PFSK-1 (cell line): ENCODE measurements around the gene OSBPL8.

Source experiments
- POLR2AphosphoS5 ChIP-seq: IDR thresholded peaks from 2 replicates; pipeline ENCODE4 v1.6.1; 2012; ENCODE audit warnings: low read depth, mild to moderate bottlenecking, control low read depth, low read length, moderate library complexity
- REST ChIP-seq, 2 experiments: IDR thresholded peaks; 2 replicates each; pipeline versions ENCODE4 v1.6.1 to v1.8.0; 2011 to 2012; ENCODE audit warnings: low read depth in 2 of 2, low read length in 2 of 2, control low read depth in 1 of 2, inconsistent platforms in 1 of 2, mild to moderate bottlenecking in 1 of 2, moderate library complexity in 1 of 2; ENCODE audit not compliant: insufficient read depth in 1 of 2
- TAF1 ChIP-seq: IDR thresholded peaks from 2 replicates; pipeline ENCODE4 v1.6.1; 2012; ENCODE audit warnings: low read length, control low read depth, borderline replicate concordance; ENCODE audit not compliant: insufficient read depth

DNA sequence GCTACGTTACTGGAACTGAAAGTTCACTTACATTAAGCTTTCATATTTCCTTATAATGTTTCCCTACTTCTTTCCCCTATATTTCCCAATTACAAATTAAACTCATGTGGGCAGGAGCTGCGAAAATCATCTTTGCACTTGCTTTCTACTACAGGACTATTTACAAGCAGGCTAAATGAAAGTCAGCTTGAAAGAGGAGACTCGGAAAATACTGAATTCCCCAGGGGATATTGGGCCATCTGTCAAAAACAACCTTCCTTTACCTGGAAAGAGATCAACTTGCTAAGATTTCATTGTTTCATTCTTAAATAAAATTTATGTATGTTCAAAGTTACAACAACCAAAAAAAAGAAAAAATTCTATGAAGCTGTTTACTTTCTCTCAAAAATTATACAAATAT, 118.6 kb downstream of the OSBPL8 start:
- TF ChIP-seq TAF1 (no peak), POLR2AphosphoS5 (no peak), REST (IDR thresholded peaks at IDR 0.05; ENCODE audit: insufficient read depth in 1 of 2, low read depth in 2 of 2, low read length in 2 of 2) (no peak)
